GM12875 (cell line): ENCODE results near the gene GPRC5C.

Experiments used
- H3K4me3 ChIP-seq: one replicate; pipeline ENCODE4 v1.5.1; 2011; ENCODE audit warnings: low read depth, low read length, control low read depth
- CTCF ChIP-seq: IDR thresholded peaks from 2 replicates; pipeline ENCODE4 v1.5.1; 2011; ENCODE audit warnings: low read depth, mild to moderate bottlenecking, control low read depth, inconsistent platforms, low read length, moderate library complexity, borderline replicate concordance; ENCODE audit not compliant: insufficient read depth

GPRC5C gene

GRCh38 chr17:74449306-74449705, 17.4 kb downstream of the GPRC5C start:
- no peak for TF ChIP-seq CTCF

GRCh38 chr17:74449773-74450172, 17.9 kb downstream of the GPRC5C start:
- TF ChIP-seq CTCF, result no peak
- no peak overlapping the region for H3K4me3 ChIP-seq

More at GRCh38 chr17:74449306-74449705, 17.4 kb downstream of the GPRC5C start:
- H3K4me3 ChIP-seq, result no peak overlapping the region

- H3K4me3 ChIP-seq, result no peak overlapping the region
- TF ChIP-seq CTCF, result no peak
Observed at GRCh38 chr17:74450231-74450630, 18.3 kb downstream of the GPRC5C start.

GRCh38 chr17:74450925-74451403, 19.1 kb downstream of the GPRC5C start:
- no peak overlapping the region for H3K4me3 ChIP-seq
- no peak for TF ChIP-seq CTCF

- no peak overlapping the region for H3K4me3 ChIP-seq
- TF ChIP-seq CTCF, result no peak
Observed at GRCh38 chr17:74451557-74451956, 19.7 kb downstream of the GPRC5C start.

- H3K4me3 ChIP-seq, result no peak overlapping the region
- no peak for TF ChIP-seq CTCF
Observed at GRCh38 chr17:74452033-74452840, 20.3 kb downstream of the GPRC5C start.
